Measurements from ENCODE around the gene C17orf107.
"Not testable (repeated sequence)": the region's sequence is repeated elsewhere in the genome, so short reads cannot be mapped to it uniquely, and the experiment has no call there.

The C17orf107 gene

GRCh38 chr17:4900231-4901107, 1.1 kb downstream of the C17orf107 start:
- DNase-seq (ENCODE audit: low read depth): no peak

- no peak for DNase-seq (ENCODE audit: low read depth)
These were observed 1.8 kb downstream of the C17orf107 start for GRCh38 chr17:4901108-4901647.

GRCh38 chr17:4901648-4902344, 2.5 kb downstream of the C17orf107 start:
- DNase-seq (ENCODE audit: low read depth): no peak

DNA sequence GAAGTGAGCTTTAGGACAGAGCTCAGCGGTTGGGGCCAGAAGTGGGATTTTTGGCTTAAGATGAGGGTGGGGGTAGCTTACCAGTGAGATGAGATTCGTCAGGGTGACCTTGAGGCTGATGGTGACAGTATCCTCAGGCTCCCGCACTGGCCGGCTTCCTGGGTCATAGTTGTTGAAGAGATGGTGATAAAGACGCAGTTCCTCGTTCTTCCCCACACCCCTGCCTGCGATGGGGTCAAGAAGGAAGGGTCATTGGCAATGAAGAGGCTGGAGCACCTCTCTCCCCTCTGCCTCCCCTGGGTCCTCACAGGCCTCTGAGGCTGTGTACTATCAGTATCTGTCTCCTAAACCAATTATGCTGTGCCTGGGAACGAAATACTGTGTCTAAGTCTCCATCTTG, 3.2 kb downstream of the C17orf107 start:
- DNase-seq (ENCODE audit: low read depth): no peak

GRCh38 chr17:4903051-4903818, 3.9 kb downstream of the C17orf107 start, which contains the start of gene CHRNE:
TSS of gene CHRNE (minus strand) at chr17:4903098. CDS start at chr17:4903063, 35 bp downstream.
- peak; percentile 7 for DNase-seq (ENCODE audit: low read depth)

GRCh38 chr17:4906642-4907041, 7.3 kb downstream of the C17orf107 start:
- not testable (repeated sequence) for DNase-seq (ENCODE audit: low read depth)

DNA sequence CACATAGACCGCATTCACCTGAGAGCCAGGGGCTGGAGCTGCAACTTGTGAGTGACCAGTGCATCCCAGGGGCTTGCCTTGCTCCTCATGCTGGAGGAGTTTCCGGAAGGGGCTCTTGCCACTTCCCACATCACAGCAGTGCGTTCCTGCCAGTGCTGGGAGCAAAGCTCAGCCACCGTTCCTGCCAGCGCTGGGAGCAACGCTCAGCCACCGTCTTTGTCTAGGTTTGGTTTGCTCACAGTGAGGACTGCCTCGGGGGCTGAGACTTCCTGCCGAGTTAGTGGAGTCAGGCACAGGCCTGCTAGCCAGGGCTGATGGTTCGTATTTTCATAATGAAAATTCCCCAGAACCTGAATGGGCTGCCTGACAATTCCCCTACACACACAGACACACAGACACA, 9.0 kb downstream of the C17orf107 start:
- DNase-seq (ENCODE audit: low read depth): no peak

DNA sequence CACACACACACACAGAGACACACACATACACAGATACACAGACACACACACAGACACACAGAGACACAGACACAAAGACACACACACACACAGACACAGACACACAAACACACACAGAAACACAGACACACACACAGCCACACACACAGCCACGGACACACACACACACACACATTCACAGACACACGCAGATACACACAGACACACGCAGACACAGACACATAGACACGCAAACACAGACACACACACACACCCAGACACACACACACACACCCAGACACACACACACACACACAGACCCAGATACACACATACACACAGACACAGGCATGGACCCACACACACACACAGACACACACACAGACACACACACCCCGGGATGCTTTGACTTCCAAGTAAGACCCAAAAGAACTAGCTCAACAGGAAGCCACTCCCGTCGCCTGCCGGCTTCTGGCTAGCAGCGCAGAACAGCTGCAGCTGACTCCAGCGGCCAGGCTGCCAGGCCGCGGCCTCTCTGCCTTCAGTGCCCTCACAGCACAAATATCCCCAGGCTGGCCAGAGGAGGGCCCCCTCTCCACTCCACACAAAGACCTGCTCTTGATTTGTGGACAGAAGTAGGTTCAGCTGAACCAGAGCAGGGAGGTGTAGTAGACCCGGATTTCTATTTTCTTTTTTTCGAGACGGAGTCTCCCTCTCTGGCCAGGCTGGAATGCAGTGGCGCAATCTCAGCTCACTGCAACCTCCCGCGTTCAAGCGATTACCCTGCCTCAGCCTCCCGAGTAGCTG, 9.6 kb downstream of the C17orf107 start:
- peak; percentile 45 for DNase-seq (ENCODE audit: low read depth)

GRCh38 chr17:4913994-4914393, 14.7 kb downstream of the C17orf107 start:
- DNase-seq (ENCODE audit: low read depth): no peak

- DNase-seq (ENCODE audit: low read depth): not testable (repeated sequence)
These were observed 15.2 kb downstream of the C17orf107 start for GRCh38 chr17:4914551-4914950.

DNA sequence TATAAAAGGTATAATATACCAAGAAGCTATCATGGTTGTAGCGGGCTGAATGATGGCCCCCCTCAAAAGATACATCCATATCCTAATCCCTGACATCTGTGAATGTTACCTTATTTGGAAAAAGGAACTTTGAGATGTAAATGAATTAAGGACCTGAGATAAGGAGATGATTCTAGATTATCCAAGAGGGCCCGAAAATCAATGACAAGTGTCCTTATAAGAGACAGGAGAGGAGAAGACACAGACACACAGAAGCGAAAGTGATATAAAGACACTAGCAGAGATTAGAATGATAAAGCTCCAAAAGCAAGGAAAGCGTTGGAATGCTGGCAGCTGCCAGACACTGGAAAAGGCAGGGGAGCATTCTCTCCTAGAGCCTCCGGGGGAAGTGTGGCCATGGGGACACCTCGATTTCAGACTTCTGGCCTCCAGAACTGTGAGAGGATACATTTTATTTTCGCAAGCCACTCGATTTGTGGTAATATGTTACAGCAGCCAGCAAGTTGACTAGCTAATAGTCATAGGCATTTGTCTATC, 20.2 kb downstream of the C17orf107 start:
- DNase-seq (ENCODE audit: low read depth): no peak

- no peak for DNase-seq (ENCODE audit: low read depth)
These were observed 21.2 kb downstream of the C17orf107 start for GRCh38 chr17:4920351-4921048.

- no peak for DNase-seq (ENCODE audit: low read depth)
These were observed 22.0 kb downstream of the C17orf107 start for GRCh38 chr17:4921320-4921719.

- DNase-seq (ENCODE audit: low read depth): not testable (repeated sequence)
These were observed 27.4 kb downstream of the C17orf107 start for GRCh38 chr17:4926577-4927335.

GRCh38 chr17:4928881-4929280, 29.5 kb downstream of the C17orf107 start:
- DNase-seq (ENCODE audit: low read depth): no peak

DNA sequence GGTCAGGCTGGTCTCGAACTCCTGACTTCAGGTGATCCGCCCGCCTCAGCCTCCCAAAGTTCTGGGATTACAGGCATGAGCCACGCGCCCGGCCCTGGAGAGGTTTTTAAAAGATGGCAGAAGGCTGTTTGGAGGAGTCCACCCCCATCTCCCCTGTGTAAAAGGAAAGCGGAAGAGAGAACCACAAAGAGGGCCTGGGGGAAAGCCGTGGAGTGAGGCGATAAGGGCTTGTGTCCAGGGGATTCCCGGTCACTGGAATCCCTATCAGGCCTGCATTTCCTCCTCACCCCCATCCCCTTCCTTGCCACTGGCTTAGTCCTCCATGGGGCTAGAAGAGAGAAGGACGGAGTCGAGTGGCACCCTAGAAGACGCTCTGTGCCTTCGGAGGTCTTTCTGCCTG, 32.6 kb downstream of the C17orf107 start, which contains the start of gene GP1BA:
TSS of gene GP1BA (plus strand) at position 315 of the 400 bp plus-strand sequence. CDS start 328 bp downstream, outside the sequence.
- no peak for DNase-seq (ENCODE audit: low read depth)

DNA sequence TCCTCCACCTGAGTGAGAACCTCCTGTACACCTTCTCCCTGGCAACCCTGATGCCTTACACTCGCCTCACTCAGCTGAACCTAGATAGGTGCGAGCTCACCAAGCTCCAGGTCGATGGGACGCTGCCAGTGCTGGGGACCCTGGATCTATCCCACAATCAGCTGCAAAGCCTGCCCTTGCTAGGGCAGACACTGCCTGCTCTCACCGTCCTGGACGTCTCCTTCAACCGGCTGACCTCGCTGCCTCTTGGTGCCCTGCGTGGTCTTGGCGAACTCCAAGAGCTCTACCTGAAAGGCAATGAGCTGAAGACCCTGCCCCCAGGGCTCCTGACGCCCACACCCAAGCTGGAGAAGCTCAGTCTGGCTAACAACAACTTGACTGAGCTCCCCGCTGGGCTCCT, 33.4 kb downstream of the C17orf107 start:
- no peak for DNase-seq (ENCODE audit: low read depth)

- DNase-seq (ENCODE audit: low read depth): no peak
These were observed 34.3 kb downstream of the C17orf107 start for GRCh38 chr17:4933646-4934045.

DNA sequence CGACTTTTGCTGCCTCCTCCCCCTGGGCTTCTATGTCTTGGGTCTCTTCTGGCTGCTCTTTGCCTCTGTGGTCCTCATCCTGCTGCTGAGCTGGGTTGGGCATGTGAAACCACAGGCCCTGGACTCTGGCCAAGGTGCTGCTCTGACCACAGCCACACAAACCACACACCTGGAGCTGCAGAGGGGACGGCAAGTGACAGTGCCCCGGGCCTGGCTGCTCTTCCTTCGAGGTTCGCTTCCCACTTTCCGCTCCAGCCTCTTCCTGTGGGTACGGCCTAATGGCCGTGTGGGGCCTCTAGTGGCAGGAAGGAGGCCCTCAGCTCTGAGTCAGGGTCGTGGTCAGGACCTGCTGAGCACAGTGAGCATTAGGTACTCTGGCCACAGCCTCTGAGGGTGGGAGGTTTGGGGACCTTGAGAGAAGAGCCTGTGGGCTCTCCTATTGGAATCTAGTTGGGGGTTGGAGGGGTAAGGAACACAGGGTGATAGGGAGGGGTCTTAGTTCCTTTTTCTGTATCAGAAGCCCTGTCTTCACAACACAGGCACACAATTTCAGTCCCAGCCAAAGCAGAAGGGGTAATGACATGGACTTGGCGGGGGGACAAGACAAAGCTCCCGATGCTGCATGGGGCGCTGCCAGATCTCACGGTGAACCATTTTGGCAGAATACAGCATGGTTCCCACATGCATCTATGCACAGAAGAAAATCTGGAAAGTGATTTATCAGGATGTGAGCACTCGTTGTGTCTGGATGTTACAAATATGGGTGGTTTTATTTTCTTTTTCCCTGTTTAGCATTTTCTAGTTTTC, 35.0 kb downstream of the C17orf107 start:
- DNase-seq (ENCODE audit: low read depth): no peak
